ENCODE data around the gene DENND1A. TPM values are rescaled to one million over a fixed set of nuclear protein-coding genes. Genes with fewer than 3 reads are reported as not detected.

Gene DENND1A
- total and polyA plus RNA-seq, 2 of the 13 experiments (the other 11 are each of a cell fraction or from before 2014, with no cell fraction given): 14.8 to 30.1 TPM

GRCh38 chr9:123678038-123678877 is 251.7 kb downstream of the DENND1A start (continued):
- TF ChIP-seq ZNF772 (CRISPR knock-in tag; IDR thresholded peaks at IDR 0.05) (no peak), ZNF317 (CRISPR knock-in tag; IDR thresholded peaks at IDR 0.05) (no peak), HHEX (CRISPR knock-in tag; IDR thresholded peaks at IDR 0.05) (peak; percentile 62; the same call in 1 of the 2 replicates), ZNF282 (IDR thresholded peaks at IDR 0.05; ENCODE audit: partially characterized antibody) (no peak), SMAD3 (CRISPR knock-in tag; IDR thresholded peaks at IDR 0.05) (peak; percentile 15; the same call in 1 of the 2 replicates), WIZ (CRISPR knock-in tag; IDR thresholded peaks at IDR 0.05) (no peak), ZNF138 (CRISPR knock-in tag; IDR thresholded peaks at IDR 0.05; ENCODE audit: low read depth) (no peak), HDAC1 (CRISPR knock-in tag; IDR thresholded peaks at IDR 0.05) (no peak), NFE2L2 (IDR thresholded peaks at IDR 0.05; ENCODE audit: low read length) (no peak), NR2F2 (IDR thresholded peaks at IDR 0.05; ENCODE audit: borderline replicate concordance, low read depth) (peak; percentile 42; the same call in 1 of the 2 replicates), ZKSCAN8 (CRISPR knock-in tag; IDR thresholded peaks at IDR 0.05; ENCODE audit: borderline replicate concordance) (no peak), JARID2 (CRISPR knock-in tag; IDR thresholded peaks at IDR 0.05; ENCODE audit: insufficient replicate concordance) (no peak), ZNF251 (CRISPR knock-in tag; IDR thresholded peaks at IDR 0.05) (no peak), NR1H2 (CRISPR knock-in tag; IDR thresholded peaks at IDR 0.05; ENCODE audit: borderline replicate concordance, low read depth) (no peak), MEF2D (CRISPR knock-in tag; IDR thresholded peaks at IDR 0.05) (no peak), RBAK (CRISPR knock-in tag; IDR thresholded peaks at IDR 0.05) (no peak), ZNF562 (CRISPR knock-in tag; IDR thresholded peaks at IDR 0.05; ENCODE audit: borderline replicate concordance) (no peak)
- TF ChIP-seq, protein P1, sequence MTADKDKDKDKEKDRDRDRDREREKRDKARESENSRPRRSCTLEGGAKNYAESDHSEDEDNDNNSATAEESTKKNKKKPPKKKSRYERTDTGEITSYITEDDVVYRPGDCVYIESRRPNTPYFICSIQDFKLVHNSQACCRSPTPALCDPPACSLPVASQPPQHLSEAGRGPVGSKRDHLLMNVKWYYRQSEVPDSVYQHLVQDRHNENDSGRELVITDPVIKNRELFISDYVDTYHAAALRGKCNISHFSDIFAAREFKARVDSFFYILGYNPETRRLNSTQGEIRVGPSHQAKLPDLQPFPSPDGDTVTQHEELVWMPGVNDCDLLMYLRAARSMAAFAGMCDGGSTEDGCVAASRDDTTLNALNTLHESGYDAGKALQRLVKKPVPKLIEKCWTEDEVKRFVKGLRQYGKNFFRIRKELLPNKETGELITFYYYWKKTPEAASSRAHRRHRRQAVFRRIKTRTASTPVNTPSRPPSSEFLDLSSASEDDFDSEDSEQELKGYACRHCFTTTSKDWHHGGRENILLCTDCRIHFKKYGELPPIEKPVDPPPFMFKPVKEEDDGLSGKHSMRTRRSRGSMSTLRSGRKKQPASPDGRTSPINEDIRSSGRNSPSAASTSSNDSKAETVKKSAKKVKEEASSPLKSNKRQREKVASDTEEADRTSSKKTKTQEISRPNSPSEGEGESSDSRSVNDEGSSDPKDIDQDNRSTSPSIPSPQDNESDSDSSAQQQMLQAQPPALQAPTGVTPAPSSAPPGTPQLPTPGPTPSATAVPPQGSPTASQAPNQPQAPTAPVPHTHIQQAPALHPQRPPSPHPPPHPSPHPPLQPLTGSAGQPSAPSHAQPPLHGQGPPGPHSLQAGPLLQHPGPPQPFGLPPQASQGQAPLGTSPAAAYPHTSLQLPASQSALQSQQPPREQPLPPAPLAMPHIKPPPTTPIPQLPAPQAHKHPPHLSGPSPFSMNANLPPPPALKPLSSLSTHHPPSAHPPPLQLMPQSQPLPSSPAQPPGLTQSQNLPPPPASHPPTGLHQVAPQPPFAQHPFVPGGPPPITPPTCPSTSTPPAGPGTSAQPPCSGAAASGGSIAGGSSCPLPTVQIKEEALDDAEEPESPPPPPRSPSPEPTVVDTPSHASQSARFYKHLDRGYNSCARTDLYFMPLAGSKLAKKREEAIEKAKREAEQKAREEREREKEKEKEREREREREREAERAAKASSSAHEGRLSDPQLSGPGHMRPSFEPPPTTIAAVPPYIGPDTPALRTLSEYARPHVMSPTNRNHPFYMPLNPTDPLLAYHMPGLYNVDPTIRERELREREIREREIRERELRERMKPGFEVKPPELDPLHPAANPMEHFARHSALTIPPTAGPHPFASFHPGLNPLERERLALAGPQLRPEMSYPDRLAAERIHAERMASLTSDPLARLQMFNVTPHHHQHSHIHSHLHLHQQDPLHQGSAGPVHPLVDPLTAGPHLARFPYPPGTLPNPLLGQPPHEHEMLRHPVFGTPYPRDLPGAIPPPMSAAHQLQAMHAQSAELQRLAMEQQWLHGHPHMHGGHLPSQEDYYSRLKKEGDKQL (CRISPR knock-in tag; IDR thresholded peaks at IDR 0.05; ENCODE audit: low read depth): peak; percentile 91; the same call in 1 of the 2 replicates
- TF ChIP-seq, protein P2, sequence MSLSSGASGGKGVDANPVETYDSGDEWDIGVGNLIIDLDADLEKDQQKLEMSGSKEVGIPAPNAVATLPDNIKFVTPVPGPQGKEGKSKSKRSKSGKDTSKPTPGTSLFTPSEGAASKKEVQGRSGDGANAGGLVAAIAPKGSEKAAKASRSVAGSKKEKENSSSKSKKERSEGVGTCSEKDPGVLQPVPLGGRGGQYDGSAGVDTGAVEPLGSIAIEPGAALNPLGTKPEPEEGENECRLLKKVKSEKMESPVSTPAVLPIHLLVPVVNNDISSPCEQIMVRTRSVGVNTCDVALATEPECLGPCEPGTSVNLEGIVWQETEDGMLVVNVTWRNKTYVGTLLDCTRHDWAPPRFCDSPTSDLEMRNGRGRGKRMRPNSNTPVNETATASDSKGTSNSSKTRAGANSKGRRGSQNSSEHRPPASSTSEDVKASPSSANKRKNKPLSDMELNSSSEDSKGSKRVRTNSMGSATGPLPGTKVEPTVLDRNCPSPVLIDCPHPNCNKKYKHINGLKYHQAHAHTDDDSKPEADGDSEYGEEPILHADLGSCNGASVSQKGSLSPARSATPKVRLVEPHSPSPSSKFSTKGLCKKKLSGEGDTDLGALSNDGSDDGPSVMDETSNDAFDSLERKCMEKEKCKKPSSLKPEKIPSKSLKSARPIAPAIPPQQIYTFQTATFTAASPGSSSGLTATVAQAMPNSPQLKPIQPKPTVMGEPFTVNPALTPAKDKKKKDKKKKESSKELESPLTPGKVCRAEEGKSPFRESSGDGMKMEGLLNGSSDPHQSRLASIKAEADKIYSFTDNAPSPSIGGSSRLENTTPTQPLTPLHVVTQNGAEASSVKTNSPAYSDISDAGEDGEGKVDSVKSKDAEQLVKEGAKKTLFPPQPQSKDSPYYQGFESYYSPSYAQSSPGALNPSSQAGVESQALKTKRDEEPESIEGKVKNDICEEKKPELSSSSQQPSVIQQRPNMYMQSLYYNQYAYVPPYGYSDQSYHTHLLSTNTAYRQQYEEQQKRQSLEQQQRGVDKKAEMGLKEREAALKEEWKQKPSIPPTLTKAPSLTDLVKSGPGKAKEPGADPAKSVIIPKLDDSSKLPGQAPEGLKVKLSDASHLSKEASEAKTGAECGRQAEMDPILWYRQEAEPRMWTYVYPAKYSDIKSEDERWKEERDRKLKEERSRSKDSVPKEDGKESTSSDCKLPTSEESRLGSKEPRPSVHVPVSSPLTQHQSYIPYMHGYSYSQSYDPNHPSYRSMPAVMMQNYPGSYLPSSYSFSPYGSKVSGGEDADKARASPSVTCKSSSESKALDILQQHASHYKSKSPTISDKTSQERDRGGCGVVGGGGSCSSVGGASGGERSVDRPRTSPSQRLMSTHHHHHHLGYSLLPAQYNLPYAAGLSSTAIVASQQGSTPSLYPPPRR (CRISPR knock-in tag; IDR thresholded peaks at IDR 0.05; ENCODE audit: borderline replicate concordance): peak; percentile 86
- TF ChIP-seq, protein P3, sequence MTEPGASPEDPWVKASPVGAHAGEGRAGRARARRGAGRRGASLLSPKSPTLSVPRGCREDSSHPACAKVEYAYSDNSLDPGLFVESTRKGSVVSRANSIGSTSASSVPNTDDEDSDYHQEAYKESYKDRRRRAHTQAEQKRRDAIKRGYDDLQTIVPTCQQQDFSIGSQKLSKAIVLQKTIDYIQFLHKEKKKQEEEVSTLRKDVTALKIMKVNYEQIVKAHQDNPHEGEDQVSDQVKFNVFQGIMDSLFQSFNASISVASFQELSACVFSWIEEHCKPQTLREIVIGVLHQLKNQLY (CRISPR knock-in tag; IDR thresholded peaks at IDR 0.05): 0 out of 2 replicates have a peak, but pooled peaks have one; percentile 39
